Measurements from ENCODE around the gene PHOSPHO2. TPM values are rescaled to one million over a fixed set of nuclear protein-coding genes. Genes with fewer than 3 reads are reported as not detected.

Gene PHOSPHO2
- total RNA-seq, 3 donors from 2014 or later: 9.1 to 17.4 (median 16.2) TPM

GRCh38 chr2:169727065-169727464 lies 32.8 kb downstream of the PHOSPHO2 start:
- Histone ChIP-seq H3K27me3 (no peaks in the 10 kb centered on the region), H3K4me1 (no peaks in the 10 kb centered on the region), H3K27ac (no peak overlapping the region), H3K9me3 (no peaks in the 10 kb centered on the region), H3K4me3 (no peak overlapping the region), H3K36me3 (no peaks in the 10 kb centered on the region)
- no peak for TF ChIP-seq POLR2AphosphoS5 (IDR thresholded peaks at IDR 0.05)
- no peak for TF ChIP-seq POLR2A (IDR thresholded peaks at IDR 0.05)
- TF ChIP-seq CTCF (IDR thresholded peaks at IDR 0.05): no peak
- no peak for DNase-seq (ENCODE audit: low spot score in 2 of 2)
- intact Hi-C loops (cut with DNase I; ENCODE audit: low total_unique reads): no loop called here

- no peak for TF ChIP-seq POLR2A (IDR thresholded peaks at IDR 0.05)
- TF ChIP-seq CTCF (IDR thresholded peaks at IDR 0.05): no peak
- TF ChIP-seq POLR2AphosphoS5 (IDR thresholded peaks at IDR 0.05): no peak
- no peak overlapping the region for H3K27ac ChIP-seq
- no peaks in the 10 kb centered on the region for H3K4me1 ChIP-seq
- no peaks in the 10 kb centered on the region for H3K27me3 ChIP-seq
- H3K36me3 ChIP-seq: no peaks in the 10 kb centered on the region
- no peaks in the 10 kb centered on the region for H3K9me3 ChIP-seq
- H3K4me3 ChIP-seq: no peak overlapping the region
- no peak for DNase-seq (ENCODE audit: low spot score in 2 of 2)
- intact Hi-C loops (cut with DNase I; ENCODE audit: low total_unique reads): no loop called here
Measured at GRCh38 chr2:169729274-169729605, 35.0 kb downstream of the PHOSPHO2 start.

GRCh38 chr2:169732075-169732474 lies 37.8 kb downstream of the PHOSPHO2 start:
- intact Hi-C loops (cut with DNase I; ENCODE audit: low total_unique reads): no loop called here
- H3K27me3 ChIP-seq: no peaks in the 10 kb centered on the region
- DNase-seq (ENCODE audit: low spot score in 2 of 2): no peak
- TF ChIP-seq CTCF (IDR thresholded peaks at IDR 0.05) (no peak), POLR2AphosphoS5 (IDR thresholded peaks at IDR 0.05) (no peak)
- H3K9me3 ChIP-seq: no peaks in the 10 kb centered on the region
- no peaks in the 10 kb centered on the region for H3K36me3 ChIP-seq
- H3K4me3 ChIP-seq: no peak overlapping the region
- no peak overlapping the region for H3K27ac ChIP-seq
- H3K4me1 ChIP-seq: no peaks in the 10 kb centered on the region

- Histone ChIP-seq H3K4me1 (no peaks in the 10 kb centered on the region), H3K4me3 (peak overlapping the region; percentile 66 to 92 (median 81)), H3K27ac (peak overlapping the region; percentile 44 to 70), H3K36me3 (no peaks in the 10 kb centered on the region), H3K27me3 (no peaks in the 10 kb centered on the region), H3K9me3 (no peaks in the 10 kb centered on the region)
- intact Hi-C loops (cut with DNase I; ENCODE audit: low total_unique reads): no loop called here
- TF ChIP-seq POLR2AphosphoS5 (IDR thresholded peaks at IDR 0.05) (no peak), POLR2A (IDR thresholded peaks at IDR 0.05) (no peak), CTCF (IDR thresholded peaks at IDR 0.05) (no peak)
- no peak for DNase-seq (ENCODE audit: low spot score in 2 of 2)
Measured at GRCh38 chr2:169732583-169733358, 38.5 kb downstream of the PHOSPHO2 start.

GRCh38 chr2:169734169-169734847 lies 40.0 kb downstream of the PHOSPHO2 start:
- Histone ChIP-seq H3K36me3 (no peaks in the 10 kb centered on the region), H3K27me3 (no peaks in the 10 kb centered on the region), H3K27ac (peak overlapping the region in 1 of 2 donors; percentile 70), H3K9me3 (no peaks in the 10 kb centered on the region), H3K4me1 (no peaks in the 10 kb centered on the region), H3K4me3 (peak overlapping the region; percentile 66 to 92 (median 81))
- TF ChIP-seq POLR2A (IDR thresholded peaks at IDR 0.05) (no peak), CTCF (IDR thresholded peaks at IDR 0.05) (no peak), POLR2AphosphoS5 (IDR thresholded peaks at IDR 0.05) (no peak)
- no peak for DNase-seq (ENCODE audit: low spot score in 2 of 2)
- intact Hi-C loops (cut with DNase I; ENCODE audit: low total_unique reads): no loop called here
